Measurements from ENCODE around the gene MCC. TPM values are rescaled to one million over a fixed set of nuclear protein-coding genes. Genes with fewer than 3 reads are reported as not detected.

MCC gene
- total RNA-seq, 2 experiments from 2014 or later: 0.25 TPM; not detected in 1

- H4K20me1 ChIP-seq (ENCODE audit: insufficient read depth, low read length): no peaks in the 10 kb centered on the region
- H3K4me2 ChIP-seq (ENCODE audit: low read length): no peak overlapping the region
- no peak overlapping the region for H3K27ac ChIP-seq (ENCODE audit: low read depth, low read length, poor library complexity, severe bottlenecking)
- no TSS peak for BruUV-seq (replicated peaks)
- CTCF ChIA-PET (ENCODE audit: unreplicated experiment): no interaction called here
- H2AFZ ChIP-seq (ENCODE audit: low read length): no peak overlapping the region
- DNase-seq (ENCODE audit: low spot score): no peak
- no peaks in the 10 kb centered on the region for H3K79me2 ChIP-seq (ENCODE audit: insufficient read depth, low read depth, low read length)
- H3K36me3 ChIP-seq (ENCODE audit: insufficient read depth, low read length): no peaks in the 10 kb centered on the region
- H3K9me3 ChIP-seq (ENCODE audit: low read length): no peaks in the 10 kb centered on the region
- intact Hi-C loops (cut with micrococcal nuclease; ENCODE audit: unreplicated experiment): no loop called here
- H3K9me2 ChIP-seq (ENCODE audit: insufficient read depth, low read length): no peaks in the 10 kb centered on the region
- POLR2A ChIA-PET: interaction anchor here (1.0 kb wide), 1 partner anchor 11 kb away, joined by 3 read pairs; no protein-coding TSS in a partner anchor
- H3K4me1 ChIP-seq (ENCODE audit: insufficient read depth, low read length, poor library complexity, severe bottlenecking): no peaks in the 10 kb centered on the region
- TF ChIP-seq EZH2phosphoT487 (IDR thresholded peaks at IDR 0.05; ENCODE audit: borderline replicate concordance, low read depth, low read length): no peak
- no peak for TF ChIP-seq CTCF (conservative IDR thresholded peaks at IDR 0.05; ENCODE audit: low read length)
- H3K4me3 ChIP-seq (ENCODE audit: low read depth, low read length, poor library complexity, severe bottlenecking): no peak overlapping the region
Measured at GRCh38 chr5:113029614-113030013, 458.6 kb downstream of the MCC start.

- no peak for TF ChIP-seq CTCF (conservative IDR thresholded peaks at IDR 0.05; ENCODE audit: low read length)
- TF ChIP-seq EZH2phosphoT487 (IDR thresholded peaks at IDR 0.05; ENCODE audit: borderline replicate concordance, low read depth, low read length): no peak
- POLR2A ChIA-PET: interaction anchor here (0.5 kb wide), 1 partner anchor 11 kb away, joined by 3 read pairs; no protein-coding TSS in a partner anchor
- intact Hi-C loops (cut with micrococcal nuclease; ENCODE audit: unreplicated experiment): no loop called here
Measured at GRCh38 chr5:113027431-113027830, 460.8 kb downstream of the MCC start.

GRCh38 chr5:113027015-113027414, 461.2 kb downstream of the MCC start:
- peaks cover 16% of the 10 kb centered on the region; the same call in 1 of the 2 replicates for H3K36me3 ChIP-seq (ENCODE audit: insufficient read depth, low read length)
- POLR2A ChIA-PET: no interaction called here
- no peak overlapping the region for H2AFZ ChIP-seq (ENCODE audit: low read length)
- no TSS peak for BruUV-seq (replicated peaks)
- no peak overlapping the region for H3K27ac ChIP-seq (ENCODE audit: low read depth, low read length, poor library complexity, severe bottlenecking)
- no peak for DNase-seq (ENCODE audit: low spot score)
- H3K4me3 ChIP-seq (ENCODE audit: low read depth, low read length, poor library complexity, severe bottlenecking): no peak overlapping the region
- no peaks in the 10 kb centered on the region for H3K9me3 ChIP-seq (ENCODE audit: low read length)
- CTCF ChIA-PET (ENCODE audit: unreplicated experiment): no interaction called here
- no peak for TF ChIP-seq CTCF (conservative IDR thresholded peaks at IDR 0.05; ENCODE audit: low read length)
- no peak for TF ChIP-seq EZH2phosphoT487 (IDR thresholded peaks at IDR 0.05; ENCODE audit: borderline replicate concordance, low read depth, low read length)
- peaks cover 14% of the 10 kb centered on the region for H3K4me1 ChIP-seq (ENCODE audit: insufficient read depth, low read length, poor library complexity, severe bottlenecking)
- no peaks in the 10 kb centered on the region for H3K79me2 ChIP-seq (ENCODE audit: insufficient read depth, low read depth, low read length)
- no peak overlapping the region for H3K4me2 ChIP-seq (ENCODE audit: low read length)
- no peaks in the 10 kb centered on the region for H3K9me2 ChIP-seq (ENCODE audit: insufficient read depth, low read length)
- intact Hi-C loops (cut with micrococcal nuclease; ENCODE audit: unreplicated experiment): no loop called here
- H4K20me1 ChIP-seq (ENCODE audit: insufficient read depth, low read length): no peaks in the 10 kb centered on the region

More at GRCh38 chr5:113027431-113027830, 460.8 kb downstream of the MCC start:
- Histone ChIP-seq H3K9me2 (ENCODE audit: insufficient read depth, low read length) (no peaks in the 10 kb centered on the region), H4K20me1 (ENCODE audit: insufficient read depth, low read length) (no peaks in the 10 kb centered on the region), H2AFZ (ENCODE audit: low read length) (no peak overlapping the region), H3K79me2 (ENCODE audit: insufficient read depth, low read depth, low read length) (no peaks in the 10 kb centered on the region), H3K4me2 (ENCODE audit: low read length) (no peak overlapping the region), H3K4me1 (ENCODE audit: insufficient read depth, low read length, poor library complexity, severe bottlenecking) (peaks cover 10% of the 10 kb centered on the region), H3K4me3 (ENCODE audit: low read depth, low read length, poor library complexity, severe bottlenecking) (no peak overlapping the region), H3K36me3 (ENCODE audit: insufficient read depth, low read length) (peaks cover 16% of the 10 kb centered on the region; the same call in 1 of the 2 replicates), H3K9me3 (ENCODE audit: low read length) (no peaks in the 10 kb centered on the region), H3K27ac (ENCODE audit: low read depth, low read length, poor library complexity, severe bottlenecking) (no peak overlapping the region)
- BruUV-seq (replicated peaks): no TSS peak
- CTCF ChIA-PET (ENCODE audit: unreplicated experiment): no interaction called here
- no peak for DNase-seq (ENCODE audit: low spot score)
